Activated naive CD8-positive, alpha-beta T cell treated with anti-CD3 and anti-CD28 coated beads, Interleukin-2, amount 10 ng/mL, durations not matched to agents 7 days and 5 days (primary cell): Measurements from ENCODE around the gene KIF5B. TPM values are rescaled to one million over a fixed set of nuclear protein-coding genes. Genes with fewer than 3 reads are reported as not detected.
"Not testable (repeated sequence)": the region's sequence is repeated elsewhere in the genome, so short reads cannot be mapped to it uniquely, and the experiment has no call there.

Source experiments
- ATAC-seq: fragments of 150-1000 bp; cut with Tn5 transposase; one replicate; pipeline ENCODE4 v1.10.0; 2021; ENCODE audit warnings: low read depth, moderate library complexity
- POLR2A ChIA-PET: fragments of 350-600 bp; sonication (Branson Sonifier 250); formaldehyde crosslinking; loops from one replicate; lab custom pipeline; 2021; ENCODE audit warnings: antibody characterized with exemption; lab: Charles Lee
- DNase-seq: peaks from one replicate; pipeline ENCODE4 v3.0.0; 2021
- H3K27ac Mint-ChIP-seq: one replicate; pipeline ENCODE4 v1.8.0; 2022; ENCODE audit warnings: mild to moderate bottlenecking, mixed read lengths
- H3K27me3 Mint-ChIP-seq: one replicate; pipeline ENCODE4 v1.8.0; 2022; ENCODE audit warnings: mild to moderate bottlenecking, moderate library complexity, mixed read lengths
- H3K36me3 Mint-ChIP-seq: one replicate; pipeline ENCODE4 v1.8.0; 2021; ENCODE audit warnings: mild to moderate bottlenecking, mixed read lengths
- H3K4me1 Mint-ChIP-seq: one replicate; pipeline ENCODE4 v1.8.0; 2021; ENCODE audit warnings: mixed read lengths
- H3K4me3 Mint-ChIP-seq: one replicate; pipeline ENCODE4 v1.8.0; 2022; ENCODE audit warnings: mild to moderate bottlenecking, moderate library complexity, mixed read lengths
- H3K9me3 Mint-ChIP-seq: one replicate; pipeline ENCODE4 v1.8.0; 2021; ENCODE audit warnings: mixed read lengths
- total RNA-seq, 2 experiments: library from RNA; stranded (reverse); gene quantifications; one replicate each; pipeline ENCODE4 v1.2.3, GENCODE V29; 2021

Gene KIF5B
- total RNA-seq, 2 experiments from 2014 or later, result 58.2 to 59.4 TPM

DNA sequence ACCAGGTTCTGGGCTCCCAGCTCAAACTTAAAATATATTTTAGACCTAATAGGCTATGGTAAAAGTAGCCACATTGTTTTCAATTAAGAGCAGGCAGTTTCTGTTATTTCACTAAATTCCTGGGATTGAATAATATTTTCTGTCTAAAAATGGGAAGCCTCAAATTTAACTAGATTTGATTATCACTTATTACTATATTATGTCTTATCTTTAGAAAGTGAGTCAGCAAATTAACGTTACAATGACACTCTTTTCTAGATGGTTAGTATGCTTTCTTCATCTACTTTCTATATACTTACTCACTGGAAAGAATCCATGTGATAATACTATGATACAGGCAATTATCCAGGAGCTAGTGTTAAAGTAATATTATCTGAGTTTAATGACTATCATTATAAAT is 27.5 kb downstream of the KIF5B start:
- no peak overlapping the region for H3K27ac Mint-ChIP-seq
- H3K9me3 Mint-ChIP-seq, result no peaks in the 10 kb centered on the region
- peaks cover 57% of the 10 kb centered on the region for H3K36me3 Mint-ChIP-seq
- H3K27me3 Mint-ChIP-seq, result no peaks in the 10 kb centered on the region
- ATAC-seq, result no peak
- no peak for DNase-seq
- no peak overlapping the region for H3K4me3 Mint-ChIP-seq
- peaks cover 9% of the 10 kb centered on the region for H3K4me1 Mint-ChIP-seq
- POLR2A ChIA-PET, result no interaction called here

DNA sequence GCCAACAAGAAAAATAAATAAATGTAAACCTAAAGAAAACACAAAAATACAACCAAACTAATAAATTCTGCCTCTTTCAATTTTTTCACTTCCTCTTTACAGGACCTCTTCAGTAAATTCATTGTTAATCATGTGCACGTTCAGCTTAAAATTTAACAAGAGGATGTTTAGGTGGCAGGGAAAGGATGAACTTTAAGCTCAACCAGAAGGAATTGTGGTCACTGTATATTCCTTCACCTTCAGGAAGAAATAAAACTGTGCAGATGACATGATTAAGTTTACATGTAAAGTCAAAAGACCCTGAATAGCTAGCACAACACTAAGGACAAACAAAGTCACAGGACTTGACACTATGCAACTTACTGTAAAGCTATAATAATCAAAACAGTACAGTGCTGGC is 33.0 kb downstream of the KIF5B start:
- H3K4me1 Mint-ChIP-seq, result peaks cover 7% of the 10 kb centered on the region
- ATAC-seq (no peak), DNase-seq (no peak)
- POLR2A ChIA-PET, result no interaction called here
- no peak overlapping the region for H3K4me3 Mint-ChIP-seq
- no peaks in the 10 kb centered on the region for H3K9me3 Mint-ChIP-seq
- H3K36me3 Mint-ChIP-seq, result peaks cover 42% of the 10 kb centered on the region
- H3K27ac Mint-ChIP-seq, result no peak overlapping the region
- H3K27me3 Mint-ChIP-seq, result no peaks in the 10 kb centered on the region

DNA sequence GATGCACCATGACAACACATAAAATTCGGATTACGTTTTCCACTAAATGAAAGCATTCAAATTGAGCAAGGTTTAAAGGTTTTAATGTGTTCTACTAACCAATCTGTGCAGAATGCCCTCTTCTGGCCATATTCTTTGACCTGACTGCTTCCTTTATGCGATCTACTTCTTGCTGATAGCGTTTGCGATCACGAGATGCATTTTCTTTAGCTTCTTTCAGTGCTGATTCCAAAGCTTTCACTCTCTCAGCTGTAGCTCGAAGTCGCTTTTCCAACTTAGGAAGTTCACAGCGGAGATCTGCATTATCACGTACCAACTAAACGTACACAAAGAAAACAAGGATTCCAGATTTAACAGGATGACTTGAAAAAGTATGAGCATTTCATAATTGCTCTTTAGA is 39.2 kb downstream of the KIF5B start:
- no peaks in the 10 kb centered on the region for H3K9me3 Mint-ChIP-seq
- ATAC-seq (no peak), DNase-seq (no peak)
- no peak overlapping the region for H3K4me3 Mint-ChIP-seq
- H3K4me1 Mint-ChIP-seq, result peaks cover 3% of the 10 kb centered on the region
- H3K27me3 Mint-ChIP-seq, result no peaks in the 10 kb centered on the region
- H3K36me3 Mint-ChIP-seq, result peaks cover 32% of the 10 kb centered on the region
- POLR2A ChIA-PET, result no interaction called here
- no peak overlapping the region for H3K27ac Mint-ChIP-seq

DNA sequence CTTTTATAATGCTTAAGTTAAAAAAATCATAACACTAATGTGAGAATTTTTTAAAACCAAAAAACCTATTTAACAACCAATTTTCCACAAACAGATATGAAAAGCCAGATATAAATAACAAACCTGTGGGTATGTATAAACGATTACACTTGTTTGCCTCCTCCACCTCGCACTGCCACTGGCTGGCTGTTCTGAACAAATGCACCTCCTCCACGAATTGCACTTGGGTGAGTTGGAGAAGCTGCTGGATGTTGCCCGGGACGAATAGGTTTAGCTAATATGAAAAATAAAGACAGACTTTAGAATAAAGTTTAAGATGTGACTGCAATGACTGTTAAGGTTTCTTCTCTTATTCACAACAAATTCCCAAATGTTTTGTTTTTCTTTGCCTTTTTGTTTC is 40.8 kb downstream of the KIF5B start:
- H3K9me3 Mint-ChIP-seq, result no peaks in the 10 kb centered on the region
- no peak overlapping the region for H3K4me3 Mint-ChIP-seq
- ATAC-seq (no peak), DNase-seq (no peak)
- H3K36me3 Mint-ChIP-seq, result peaks cover 27% of the 10 kb centered on the region
- POLR2A ChIA-PET, result no interaction called here
- no peak overlapping the region for H3K27ac Mint-ChIP-seq
- H3K27me3 Mint-ChIP-seq, result no peaks in the 10 kb centered on the region
- H3K4me1 Mint-ChIP-seq, result peaks cover 3% of the 10 kb centered on the region

DNA sequence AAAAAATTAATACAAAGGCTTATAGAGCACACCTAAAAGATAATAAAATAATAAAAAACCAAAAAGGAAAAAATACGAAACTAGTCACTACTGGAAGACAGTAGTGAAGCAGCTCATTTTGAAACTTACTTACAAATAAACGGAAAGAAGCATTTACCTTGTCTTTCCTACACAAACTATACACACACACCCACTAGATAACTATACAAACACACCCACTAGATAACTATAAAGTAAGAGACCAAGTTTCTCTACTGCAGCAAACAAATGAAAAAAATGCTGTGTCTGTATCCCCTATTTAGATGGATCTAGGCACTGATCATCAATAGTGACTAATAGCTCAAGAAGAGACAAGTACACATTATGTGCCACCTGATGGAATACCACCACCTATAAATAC is 49.2 kb downstream of the KIF5B start:
- no peaks in the 10 kb centered on the region for H3K27me3 Mint-ChIP-seq
- peaks cover 12% of the 10 kb centered on the region for H3K36me3 Mint-ChIP-seq
- POLR2A ChIA-PET, result no interaction called here
- no peak for ATAC-seq
- no peak overlapping the region for H3K27ac Mint-ChIP-seq
- H3K9me3 Mint-ChIP-seq, result no peaks in the 10 kb centered on the region
- H3K4me1 Mint-ChIP-seq, result peaks cover 7% of the 10 kb centered on the region
- DNase-seq, result no peak
- H3K4me3 Mint-ChIP-seq, result no peak overlapping the region

DNA sequence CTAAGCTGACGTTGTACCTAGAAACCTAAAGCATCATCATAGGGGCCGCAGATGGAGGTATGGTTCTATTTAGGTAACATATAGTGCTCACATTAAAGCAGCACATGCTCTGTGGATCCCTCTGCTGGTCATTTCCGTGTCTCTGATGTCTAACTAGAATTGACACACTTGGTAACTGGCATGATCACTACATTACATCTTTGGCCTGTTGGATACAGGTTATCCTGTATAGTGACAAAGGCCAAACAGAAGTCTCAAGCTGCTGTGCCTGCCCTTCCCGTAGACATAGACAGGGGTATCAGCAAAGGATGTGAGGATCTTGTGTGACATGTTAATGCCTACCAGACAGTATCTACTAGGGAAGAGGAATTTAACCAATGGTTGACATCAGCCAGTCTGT is 51.2 kb downstream of the KIF5B start:
- H3K4me3 Mint-ChIP-seq, result no peak overlapping the region
- POLR2A ChIA-PET, result interaction anchor here (1.8 kb wide), 1 partner anchor 143 kb away, joined by 5 read pairs; no protein-coding TSS in a partner anchor
- peaks cover 15% of the 10 kb centered on the region for H3K36me3 Mint-ChIP-seq
- H3K27ac Mint-ChIP-seq, result no peak overlapping the region
- peak; percentile 51 for ATAC-seq
- peaks cover 9% of the 10 kb centered on the region for H3K4me1 Mint-ChIP-seq
- no peaks in the 10 kb centered on the region for H3K27me3 Mint-ChIP-seq
- no peaks in the 10 kb centered on the region for H3K9me3 Mint-ChIP-seq
- DNase-seq, result no peak

DNA sequence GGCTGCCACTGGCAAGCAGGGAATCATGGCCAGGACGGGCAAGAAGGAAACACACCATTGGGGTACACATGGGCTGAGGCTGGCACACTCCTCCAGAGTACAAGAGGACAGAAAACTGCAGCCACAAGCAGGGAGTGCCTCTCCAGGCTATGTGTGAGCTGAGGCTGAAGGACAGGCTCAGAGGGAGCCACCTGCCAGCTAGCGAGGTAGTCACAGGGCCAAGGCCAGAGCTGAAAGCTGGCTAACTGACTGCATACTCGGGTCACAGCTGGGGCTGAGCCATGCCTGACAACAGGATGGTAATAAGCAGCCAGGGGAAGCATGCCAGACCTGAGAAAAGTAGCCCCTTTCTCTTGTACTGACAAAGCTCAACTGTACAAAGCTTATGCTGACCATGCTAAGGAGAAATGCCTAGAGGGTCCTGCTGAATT is 52.0 kb downstream of the KIF5B start:
- peaks cover 9% of the 10 kb centered on the region for H3K4me1 Mint-ChIP-seq
- peaks cover 14% of the 10 kb centered on the region for H3K36me3 Mint-ChIP-seq
- no peak overlapping the region for H3K4me3 Mint-ChIP-seq
- DNase-seq (no peak), ATAC-seq (peak; percentile 37)
- no peaks in the 10 kb centered on the region for H3K9me3 Mint-ChIP-seq
- H3K27me3 Mint-ChIP-seq, result no peaks in the 10 kb centered on the region
- POLR2A ChIA-PET, result interaction anchor here (1.8 kb wide), 1 partner anchor 142 kb away, joined by 5 read pairs; no protein-coding TSS in a partner anchor
- H3K27ac Mint-ChIP-seq, result peak overlapping the region; percentile 45

DNA sequence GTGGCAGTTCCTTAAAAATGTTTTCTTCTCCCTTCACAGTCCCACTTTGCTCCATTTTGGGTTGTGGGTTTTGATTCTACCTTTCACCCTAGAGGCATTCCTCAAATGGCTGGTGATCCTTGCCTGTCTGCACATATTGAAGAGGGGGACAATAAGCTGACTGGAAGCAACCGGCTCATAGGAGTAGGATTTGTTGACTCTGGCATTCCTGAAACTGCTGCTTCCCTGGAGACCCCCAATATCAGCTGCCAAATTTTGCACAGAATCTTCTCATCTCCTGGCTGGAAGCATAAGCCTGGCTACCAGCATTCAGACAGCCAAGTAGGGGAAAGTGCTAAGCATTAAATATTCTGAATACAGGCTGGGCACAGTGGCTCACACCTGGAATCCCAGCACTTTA is 53.7 kb downstream of the KIF5B start:
- Mint-ChIP-seq H3K9me3 (no peaks in the 10 kb centered on the region), H3K27ac (no peak overlapping the region), H3K36me3 (peaks cover 8% of the 10 kb centered on the region), H3K4me1 (peaks cover 9% of the 10 kb centered on the region), H3K27me3 (no peaks in the 10 kb centered on the region), H3K4me3 (no peak overlapping the region)
- POLR2A ChIA-PET, result interaction anchor here (1.1 kb wide), 1 partner anchor 21 kb away, joined by 3 read pairs; no protein-coding TSS in a partner anchor
- ATAC-seq (no peak), DNase-seq (no peak)

DNA sequence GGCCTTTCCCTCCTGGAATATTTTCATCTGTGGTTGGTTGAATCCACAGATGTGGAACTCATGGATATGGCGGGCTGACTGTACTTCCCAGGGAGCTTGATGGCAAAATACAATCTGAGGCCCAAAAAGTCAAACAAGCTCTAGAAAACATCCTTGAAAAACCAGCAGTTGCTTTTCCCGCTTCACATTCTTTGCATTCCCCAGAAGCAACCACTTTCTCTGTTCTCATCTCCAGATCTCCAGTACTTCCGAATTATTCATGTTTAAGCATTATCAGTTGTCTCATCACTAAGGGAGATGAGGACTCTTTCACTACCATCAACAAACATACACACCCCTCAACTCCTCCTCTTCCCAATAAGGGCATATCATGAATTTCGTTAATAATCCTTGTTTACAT is 55.3 kb downstream of the KIF5B start:
- Mint-ChIP-seq H3K4me1 (peaks cover 9% of the 10 kb centered on the region), H3K36me3 (peaks cover 4% of the 10 kb centered on the region), H3K4me3 (no peak overlapping the region), H3K27ac (no peak overlapping the region), H3K9me3 (no peaks in the 10 kb centered on the region), H3K27me3 (no peaks in the 10 kb centered on the region)
- POLR2A ChIA-PET, result no interaction called here
- ATAC-seq, result no peak
- DNase-seq, result no peak

DNA sequence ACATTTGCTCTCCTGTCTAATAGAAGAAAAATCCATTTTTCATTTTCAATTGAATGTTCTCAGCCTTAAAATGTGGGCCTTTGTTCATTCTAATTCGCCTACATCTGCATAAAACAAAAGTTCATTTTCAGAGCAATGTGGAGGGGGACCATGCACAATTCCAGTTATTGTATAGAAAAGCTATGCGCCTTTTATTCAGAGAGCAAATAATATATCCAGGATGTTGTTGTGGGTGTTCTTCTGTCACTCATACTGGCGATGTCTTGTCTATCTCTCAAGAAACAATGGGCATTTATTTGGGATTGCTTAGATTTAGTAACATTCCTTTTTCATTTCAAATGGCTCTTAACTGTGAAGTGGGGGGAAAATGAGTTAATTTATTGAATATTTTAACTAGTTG is 56.4 kb downstream of the KIF5B start:
- POLR2A ChIA-PET, result no interaction called here
- no peak for ATAC-seq
- no peak overlapping the region for H3K27ac Mint-ChIP-seq
- peaks cover 9% of the 10 kb centered on the region for H3K4me1 Mint-ChIP-seq
- H3K4me3 Mint-ChIP-seq, result no peak overlapping the region
- no peaks in the 10 kb centered on the region for H3K27me3 Mint-ChIP-seq
- no peak for DNase-seq
- peaks cover 4% of the 10 kb centered on the region for H3K36me3 Mint-ChIP-seq
- no peaks in the 10 kb centered on the region for H3K9me3 Mint-ChIP-seq

DNA sequence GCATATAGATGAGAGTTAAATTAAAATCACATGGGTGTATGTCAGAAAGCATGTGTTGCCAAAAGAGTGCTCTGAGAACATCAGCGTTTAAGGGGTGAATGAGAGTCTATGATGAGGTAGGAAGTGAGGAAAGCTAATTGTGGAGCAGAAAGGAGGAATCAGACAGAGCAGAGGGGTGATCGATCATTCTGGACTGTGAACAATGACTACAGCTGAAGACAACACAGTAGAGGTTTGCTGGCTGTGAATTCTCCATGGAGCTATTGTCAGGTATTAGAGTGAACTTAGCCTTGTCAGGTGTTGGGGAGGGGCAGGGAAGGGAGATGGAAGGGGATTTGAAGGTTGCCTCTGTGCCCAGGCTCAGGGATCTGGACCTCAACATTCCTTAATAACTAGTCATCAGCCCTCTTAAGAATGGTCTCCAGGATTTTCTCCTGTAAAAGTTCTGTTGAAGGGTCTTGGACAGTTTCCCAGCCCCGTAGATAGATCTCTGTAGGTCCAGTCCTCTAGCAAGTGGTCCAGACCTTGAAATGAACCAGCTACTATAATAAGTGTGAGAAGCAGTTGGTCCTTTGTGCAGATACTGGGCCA is 57.1 kb downstream of the KIF5B start:
- Mint-ChIP-seq H3K36me3 (peaks cover 4% of the 10 kb centered on the region), H3K27ac (no peak overlapping the region), H3K4me3 (no peak overlapping the region), H3K27me3 (no peaks in the 10 kb centered on the region), H3K9me3 (no peaks in the 10 kb centered on the region), H3K4me1 (peaks cover 9% of the 10 kb centered on the region)
- POLR2A ChIA-PET, result no interaction called here
- no peak for ATAC-seq
- no peak for DNase-seq

DNA sequence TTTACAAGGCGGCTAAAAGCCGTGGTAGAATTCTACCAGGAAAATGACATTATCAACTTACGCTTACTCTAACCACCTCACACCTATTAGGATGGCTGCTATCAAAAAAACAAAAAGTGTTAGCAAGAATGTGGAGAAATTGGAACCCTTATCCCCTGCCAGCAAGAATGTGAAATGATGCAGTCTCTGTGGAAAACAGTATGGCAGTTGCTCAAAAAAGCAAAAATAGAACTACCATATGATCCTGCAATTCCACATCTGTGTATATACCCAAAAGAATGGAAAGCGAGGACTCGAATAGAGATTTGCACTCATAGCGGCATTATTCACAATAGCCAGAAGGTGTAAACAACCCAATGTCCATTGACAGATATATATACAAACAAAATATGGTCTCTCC is 61.3 kb downstream of the KIF5B start:
- no peak for ATAC-seq
- Mint-ChIP-seq H3K27me3 (no peaks in the 10 kb centered on the region), H3K27ac (no peak overlapping the region), H3K36me3 (no peaks in the 10 kb centered on the region), H3K4me3 (no peak overlapping the region), H3K9me3 (no peaks in the 10 kb centered on the region), H3K4me1 (no peaks in the 10 kb centered on the region)
- DNase-seq, result no peak
- POLR2A ChIA-PET, result no interaction called here

DNA sequence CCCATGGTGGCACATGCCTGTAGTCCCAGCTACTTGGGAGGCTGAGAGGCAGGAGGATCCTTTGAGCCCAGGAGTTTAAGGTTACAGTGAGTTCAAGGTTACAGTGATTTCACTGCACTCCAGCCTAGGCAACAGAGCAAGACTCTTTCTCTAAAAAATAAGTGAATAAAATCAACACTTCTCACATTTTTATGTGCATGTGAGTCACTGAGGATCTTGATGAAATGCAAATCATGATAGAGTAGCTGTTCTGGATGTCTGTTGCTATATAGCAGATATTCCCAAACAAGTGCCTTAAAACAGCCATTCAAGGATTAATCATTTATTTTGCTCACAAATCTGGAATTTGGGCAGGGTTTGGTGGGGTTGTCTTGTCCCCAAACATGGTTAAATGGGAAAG is 65.3 kb downstream of the KIF5B start:
- Mint-ChIP-seq H3K36me3 (no peaks in the 10 kb centered on the region), H3K27me3 (peaks cover 2% of the 10 kb centered on the region), H3K4me3 (no peak overlapping the region), H3K27ac (no peak overlapping the region), H3K4me1 (no peaks in the 10 kb centered on the region), H3K9me3 (peaks cover 5% of the 10 kb centered on the region)
- POLR2A ChIA-PET, result no interaction called here
- no peak for DNase-seq
- no peak for ATAC-seq

DNA sequence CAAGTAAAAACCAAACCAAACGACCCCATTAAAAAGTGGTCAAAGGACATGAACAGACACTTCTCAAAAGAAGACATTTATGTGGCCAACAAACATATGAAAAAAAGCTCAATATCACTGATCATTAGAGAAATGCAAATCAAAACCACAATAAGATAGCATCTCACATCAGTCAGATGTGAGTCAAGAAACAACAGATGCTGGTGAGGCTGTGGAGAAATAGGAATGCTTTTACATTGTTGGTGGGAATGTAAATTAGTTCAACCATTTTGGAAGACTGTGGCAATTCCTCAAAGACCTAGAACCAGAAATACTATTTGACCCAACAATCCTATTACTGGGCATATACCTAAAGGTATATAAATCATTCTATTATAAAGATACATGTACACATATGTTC is 68.4 kb downstream of the KIF5B start:
- POLR2A ChIA-PET, ATAC-seq, H3K4me3 Mint-ChIP-seq, H3K27me3 Mint-ChIP-seq, H3K27ac Mint-ChIP-seq, H3K9me3 Mint-ChIP-seq, DNase-seq, H3K4me1 Mint-ChIP-seq, H3K36me3 Mint-ChIP-seq: not testable (repeated sequence)
